GM10248 (cell line): ENCODE measurements around the gene SDK1.

ENCODE experiments used
- CTCF ChIA-PET: fragments of 300-600 bp; sonication (Branson Sonifier 250); formaldehyde crosslinking; extraction: SDS; loops from one replicate; lab custom pipeline; 2021; ENCODE audit warnings: antibody characterized with exemption; lab: Yijun Ruan, JAX
- POLR2A ChIA-PET: fragments of 350-650 bp; sonication (Branson Sonifier 250); formaldehyde crosslinking; extraction: SDS; loops from one replicate; lab custom pipeline; 2020; ENCODE audit warnings: antibody characterized with exemption; lab: Yijun Ruan, JAX
- DNase-seq: peaks from one replicate; pipeline ENCODE4 v3.0.0; 2012; ENCODE audit errors: extremely low spot score
- TF ChIP-seq, protein P1 (sequence below): IDR thresholded peaks from 2 replicates; pipeline ENCODE4 v1.5.1; 2012; ENCODE audit warnings: mild to moderate bottlenecking, low read depth; ENCODE audit errors: extremely low read depth, missing control alignments, control extremely low read depth

SDK1 gene

DNA sequence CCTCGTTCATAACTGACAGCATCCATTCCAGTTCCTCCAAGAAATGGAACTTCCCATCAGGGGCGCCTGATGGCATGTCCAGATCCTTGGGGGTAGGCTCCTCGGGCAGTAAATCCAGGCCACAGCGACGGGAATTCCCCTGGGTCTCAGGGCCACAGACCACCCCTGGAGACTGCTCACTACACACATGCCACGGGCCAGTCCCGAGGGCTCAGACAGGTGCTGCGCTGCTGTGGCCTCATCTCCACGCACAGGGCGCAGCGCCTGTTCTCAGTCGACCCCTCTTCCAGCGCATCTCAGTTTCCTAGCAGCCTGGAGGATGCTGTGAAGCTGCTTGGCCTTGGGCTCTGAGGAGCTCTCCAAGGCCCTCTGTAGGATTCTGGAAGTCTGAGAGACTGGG is 907.5 kb downstream of the SDK1 start:
- DNase-seq, result no peak
- POLR2A ChIA-PET, result no interaction called here
- TF ChIP-seq, protein P1, sequence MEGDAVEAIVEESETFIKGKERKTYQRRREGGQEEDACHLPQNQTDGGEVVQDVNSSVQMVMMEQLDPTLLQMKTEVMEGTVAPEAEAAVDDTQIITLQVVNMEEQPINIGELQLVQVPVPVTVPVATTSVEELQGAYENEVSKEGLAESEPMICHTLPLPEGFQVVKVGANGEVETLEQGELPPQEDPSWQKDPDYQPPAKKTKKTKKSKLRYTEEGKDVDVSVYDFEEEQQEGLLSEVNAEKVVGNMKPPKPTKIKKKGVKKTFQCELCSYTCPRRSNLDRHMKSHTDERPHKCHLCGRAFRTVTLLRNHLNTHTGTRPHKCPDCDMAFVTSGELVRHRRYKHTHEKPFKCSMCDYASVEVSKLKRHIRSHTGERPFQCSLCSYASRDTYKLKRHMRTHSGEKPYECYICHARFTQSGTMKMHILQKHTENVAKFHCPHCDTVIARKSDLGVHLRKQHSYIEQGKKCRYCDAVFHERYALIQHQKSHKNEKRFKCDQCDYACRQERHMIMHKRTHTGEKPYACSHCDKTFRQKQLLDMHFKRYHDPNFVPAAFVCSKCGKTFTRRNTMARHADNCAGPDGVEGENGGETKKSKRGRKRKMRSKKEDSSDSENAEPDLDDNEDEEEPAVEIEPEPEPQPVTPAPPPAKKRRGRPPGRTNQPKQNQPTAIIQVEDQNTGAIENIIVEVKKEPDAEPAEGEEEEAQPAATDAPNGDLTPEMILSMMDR, result no peak
- CTCF ChIA-PET, result no interaction called here

DNA sequence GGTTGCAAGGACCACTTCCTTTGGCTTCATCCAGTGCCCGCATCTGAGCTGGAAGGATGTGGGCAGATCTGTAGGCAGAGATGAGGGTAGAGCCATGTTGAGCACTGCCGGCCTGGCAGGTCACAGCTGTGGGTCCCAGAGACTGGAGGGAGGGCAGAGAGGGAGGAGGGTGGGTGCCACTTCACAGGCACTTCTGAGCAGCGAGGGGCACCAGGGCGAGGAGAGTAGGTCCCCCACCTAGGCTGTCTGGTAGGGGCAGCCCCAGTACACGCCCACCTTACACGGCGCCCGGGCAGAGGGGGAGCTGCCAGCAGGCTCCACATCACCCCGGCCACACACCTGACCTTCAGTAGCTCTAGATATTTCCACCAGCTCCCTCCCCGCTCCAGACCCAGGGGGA is 908.1 kb downstream of the SDK1 start:
- DNase-seq, result no peak

DNA sequence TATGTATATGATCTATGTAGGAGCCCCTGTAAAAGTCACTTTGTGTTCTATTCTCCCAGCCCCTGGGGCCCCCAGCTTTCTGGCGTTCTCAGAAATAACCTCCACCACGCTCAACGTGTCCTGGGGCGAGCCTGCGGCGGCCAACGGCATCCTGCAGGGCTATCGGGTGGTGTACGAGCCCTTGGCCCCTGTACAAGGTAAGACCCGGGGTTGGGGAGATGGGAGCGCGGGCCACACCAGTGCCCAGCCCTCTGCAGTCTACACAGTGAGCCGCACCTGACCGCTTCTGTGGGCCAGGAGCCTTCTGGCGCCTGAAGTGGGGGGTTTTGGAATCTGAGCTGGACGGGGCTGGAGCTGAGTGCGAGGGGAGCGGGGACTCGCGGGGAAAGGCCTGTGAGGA is 908.9 kb downstream of the SDK1 start:
- ChIA-PET POLR2A (no interaction called here), CTCF (no interaction called here)
- DNase-seq, result no peak
- TF ChIP-seq, protein P1, result no peak

More for the DNA sequence above, 908.1 kb downstream of the SDK1 start:
- TF ChIP-seq, protein P1, result no peak
- CTCF ChIA-PET, result no interaction called here
- POLR2A ChIA-PET, result no interaction called here

DNA sequence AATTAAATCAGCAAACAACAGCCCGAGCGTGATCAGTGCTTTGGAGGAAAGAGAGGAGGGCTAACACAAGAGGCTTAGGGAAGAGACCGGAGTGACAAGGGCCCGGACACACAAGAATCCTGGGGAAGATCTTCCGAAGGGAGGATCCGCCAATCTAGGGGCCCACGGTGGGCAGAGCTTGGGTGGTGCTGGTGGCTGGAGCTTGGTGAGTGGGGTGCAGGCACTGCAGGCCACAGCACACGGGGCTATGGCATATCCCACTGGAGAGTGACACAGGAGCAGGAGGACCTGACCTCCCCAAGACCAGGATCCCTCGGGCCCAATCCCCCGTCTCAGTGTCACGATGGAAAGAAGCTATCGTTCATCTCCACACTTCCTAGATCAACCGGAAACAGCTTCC is 909.8 kb downstream of the SDK1 start:
- ChIA-PET POLR2A (no interaction called here), CTCF (no interaction called here)
- DNase-seq, result no peak
- TF ChIP-seq, protein P1, result no peak

DNA sequence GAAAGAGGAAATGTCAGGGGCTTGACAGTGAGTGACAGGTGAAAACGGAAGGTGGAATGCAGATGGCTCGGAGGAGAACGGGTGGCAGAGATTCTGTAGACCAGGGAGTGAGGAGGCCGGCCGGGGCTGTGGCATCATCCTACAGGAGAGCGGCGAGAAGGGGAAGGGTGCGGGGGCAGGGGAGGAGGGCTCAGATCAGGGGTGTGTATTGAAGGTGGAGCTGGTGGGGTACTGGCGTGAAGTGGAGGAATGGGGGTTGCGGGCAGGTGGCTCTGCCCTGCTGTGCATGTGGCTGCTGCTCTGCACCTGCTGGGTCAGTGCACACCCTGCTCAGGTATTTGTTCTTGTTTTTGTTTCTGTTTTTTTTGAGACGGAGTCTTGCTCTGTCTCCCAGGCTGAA is 910.2 kb downstream of the SDK1 start:
- TF ChIP-seq, protein P1, result no peak
- ChIA-PET POLR2A (no interaction called here), CTCF (no interaction called here)
- no peak for DNase-seq

DNA sequence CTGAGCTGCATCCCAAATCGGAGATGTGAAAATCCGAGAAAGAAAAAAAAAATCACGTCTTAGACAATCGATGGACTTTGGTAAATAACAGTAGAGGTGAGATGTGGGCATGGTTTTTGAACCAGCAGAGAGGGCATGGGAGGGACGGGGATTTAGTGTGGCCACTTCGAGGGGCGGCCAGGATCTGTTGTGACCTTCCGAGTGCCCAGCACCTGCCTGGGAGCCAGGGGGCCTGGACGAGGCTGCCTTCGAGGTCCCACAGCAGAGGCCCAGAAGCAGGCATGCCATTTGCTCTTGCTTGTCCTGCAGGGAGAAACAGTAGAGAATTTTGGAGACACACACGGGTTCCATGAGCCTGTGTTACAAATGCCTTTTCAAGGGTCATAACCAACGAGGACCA is 911.3 kb downstream of the SDK1 start:
- POLR2A ChIA-PET, result no interaction called here
- TF ChIP-seq, protein P1, result no peak
- DNase-seq, result no peak
- CTCF ChIA-PET, result no interaction called here

DNA sequence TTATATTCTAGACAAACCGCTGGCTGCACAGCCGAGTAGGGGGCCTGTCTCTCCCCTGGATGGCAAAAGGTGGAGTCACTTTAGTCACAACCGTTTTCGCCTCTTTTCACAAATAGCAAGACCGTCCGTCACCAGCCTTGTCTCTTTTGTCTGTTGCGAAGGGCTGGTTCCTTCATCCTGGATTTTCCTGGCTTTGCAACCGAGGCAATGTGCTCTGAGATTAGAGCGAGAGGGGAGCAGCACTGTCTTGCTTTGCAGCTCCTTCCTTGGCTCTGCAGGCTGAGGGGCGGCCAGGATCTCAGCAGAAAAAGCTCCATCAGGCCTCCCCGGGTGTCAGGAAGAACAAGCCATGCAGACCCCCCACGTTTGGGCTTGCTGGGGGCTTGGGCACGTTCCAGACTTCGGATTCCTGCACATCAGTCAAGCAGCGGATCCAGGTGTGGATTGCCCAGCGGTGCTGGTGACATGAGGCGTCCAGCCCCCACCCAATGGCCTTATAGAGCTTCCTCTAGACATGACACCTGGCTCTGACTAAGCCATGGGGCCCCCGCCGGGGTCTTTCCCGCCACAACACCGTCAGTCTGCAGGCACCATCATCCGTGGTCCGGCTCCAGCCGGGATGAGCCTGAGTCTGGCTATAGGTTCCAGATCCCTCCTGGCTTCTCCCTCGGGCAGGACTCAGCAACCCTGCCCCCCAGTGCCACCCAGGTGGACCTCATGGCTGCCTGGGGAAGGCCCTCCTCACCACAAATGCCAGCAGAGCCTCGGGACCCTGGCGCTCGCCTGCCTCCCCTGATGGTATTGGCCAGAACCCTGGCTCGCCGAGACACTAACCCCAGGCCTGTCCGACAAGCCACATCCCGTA is 913.5 kb downstream of the SDK1 start:
- TF ChIP-seq, protein P1, result no peak
- POLR2A ChIA-PET, result no interaction called here
- DNase-seq, result no peak
- CTCF ChIA-PET, result no interaction called here
